HepG2 (cell line): ENCODE data around the gene IL1A. TPM values are rescaled to one million over a fixed set of nuclear protein-coding genes. Genes with fewer than 3 reads are reported as not detected.
A peak's percentile ranks its signal among the peaks of the same experiment; 100 is the strongest.

Source experiments
- ADNP ChIP-seq: sonication (generic); formaldehyde crosslinking; IDR thresholded peaks from 2 replicates; pipeline ENCODE4 v1.4.0; 2020; ENCODE audit warnings: missing genetic modification reagents
- EED ChIP-seq: sonication (generic); formaldehyde crosslinking; IDR thresholded peaks from 2 replicates; pipeline ENCODE4 v1.5.0; 2020; ENCODE audit warnings: mild to moderate bottlenecking, missing genetic modification reagents
- ERF ChIP-seq: IDR thresholded peaks from 2 replicates; pipeline ENCODE4 v1.6.1; 2018; ENCODE audit warnings: missing biosample characterization, missing genetic modification reagents
- ETV5 ChIP-seq: IDR thresholded peaks from 2 replicates; pipeline ENCODE4 v1.6.1; 2018; ENCODE audit warnings: missing biosample characterization, missing genetic modification reagents, inconsistent platforms, borderline replicate concordance
- FOXJ3 ChIP-seq: sonication (generic); formaldehyde crosslinking; IDR thresholded peaks from 2 replicates; pipeline ENCODE4 v1.4.0; 2020; ENCODE audit warnings: missing genetic modification reagents, mild to moderate bottlenecking, borderline replicate concordance
- PAF1 ChIP-seq: IDR thresholded peaks from 2 replicates; pipeline ENCODE4 v1.6.1; 2016; ENCODE audit warnings: missing genetic modification reagents, missing compliant biosample characterization
- RNF2 ChIP-seq: fragments of 450-650 bp; conservative IDR thresholded peaks from 2 replicates; pipeline ENCODE4 v1.6.1; 2016; ENCODE audit warnings: low read depth
- SOX13 ChIP-seq, 3 experiments: fragments of 450-650 bp in 1 of 3; sonication (generic) in 1 of 3; formaldehyde crosslinking in 1 of 3; IDR thresholded peaks in 2 of 3; conservative IDR thresholded peaks in 1 of 3; 2 replicates each; pipeline versions ENCODE4 v1.5.0 to v1.6.1; 2016 to 2020; ENCODE audit warnings: antibody characterized with exemption in 1 of 3, mild to moderate bottlenecking in 1 of 3, missing compliant biosample characterization in 1 of 3, missing genetic modification reagents in 1 of 3, moderate library complexity in 1 of 3
- SOX5 ChIP-seq: IDR thresholded peaks from 2 replicates; pipeline ENCODE4 v1.6.1; 2016; ENCODE audit warnings: borderline replicate concordance
- SP140L ChIP-seq: sonication (generic); formaldehyde crosslinking; IDR thresholded peaks from 2 replicates; pipeline ENCODE4 v1.4.0; 2020; ENCODE audit warnings: missing genetic modification reagents, borderline replicate concordance
- TSC22D2 ChIP-seq: sonication (generic); formaldehyde crosslinking; IDR thresholded peaks from 2 replicates; pipeline ENCODE4 v1.5.1; 2020; ENCODE audit warnings: missing genetic modification reagents, mild to moderate bottlenecking, borderline replicate concordance
- ZNF441 ChIP-seq: sonication (generic); formaldehyde crosslinking; IDR thresholded peaks from 2 replicates; pipeline ENCODE4 v1.7.0; 2021; ENCODE audit warnings: missing genetic modification reagents, borderline replicate concordance
- ZNF558 ChIP-seq: sonication (generic); formaldehyde crosslinking; IDR thresholded peaks from 2 replicates; pipeline ENCODE4 v1.9.0; 2022; ENCODE audit warnings: mild to moderate bottlenecking, missing genetic modification reagents, borderline replicate concordance
- ZNF7 ChIP-seq: IDR thresholded peaks from 2 replicates; pipeline ENCODE4 v1.6.1; 2016; ENCODE audit warnings: missing biosample characterization, missing genetic modification reagents
- ZNF761 ChIP-seq: sonication (generic); formaldehyde crosslinking; conservative IDR thresholded peaks from 2 replicates; pipeline ENCODE4 v1.4.0; 2020; ENCODE audit warnings: mild to moderate bottlenecking, missing genetic modification reagents
- ZNF766 ChIP-seq: sonication (generic); formaldehyde crosslinking; IDR thresholded peaks from 2 replicates; pipeline ENCODE4 v1.5.0; 2020; ENCODE audit warnings: missing genetic modification reagents, borderline replicate concordance
- polyA plus RNA-seq, 8 experiments: library from polyadenylated mRNA; depleted of rRNA in 3 of 8; stranded (reverse) in 7 of 8; unstranded in 1 of 8; fragments of >200 nt; fragmentation: Illumina TruSeq in 4 of 8; extraction: Trizol in 4 of 8; gene quantifications; 2 replicates each; pipeline versions ENCODE4 v1.2.1 to v1.2.3, GENCODE V29; 2011 to 2016; ENCODE audit warnings: low read depth in 4 of 8, missing spikeins in 1 of 8, mixed read lengths in 1 of 8; ENCODE audit not compliant: insufficient read depth in 1 of 8
- total RNA-seq, 5 experiments: library from RNA; depleted of rRNA; stranded (reverse); fragments of >200 nt; fragmentation: Illumina TruSeq; extraction: Trizol; gene quantifications; 2 replicates each; pipeline ENCODE4 v1.2.3, GENCODE V29; 2016; ENCODE audit warnings: low read depth in 1 of 5
- TF ChIP-seq, protein P1 (sequence below): sonication (generic); formaldehyde crosslinking; conservative IDR thresholded peaks from 2 replicates; pipeline ENCODE4 v1.4.0; 2020; ENCODE audit warnings: missing genetic modification reagents
- TF ChIP-seq, protein P2 (sequence below): sonication (generic); formaldehyde crosslinking; IDR thresholded peaks from 2 replicates; pipeline ENCODE4 v1.4.0; 2020; ENCODE audit warnings: missing genetic modification reagents, borderline replicate concordance
- TF ChIP-seq, protein P3 (sequence below): sonication (generic); formaldehyde crosslinking; conservative IDR thresholded peaks from 2 replicates; pipeline ENCODE4 v1.8.1; 2023; ENCODE audit warnings: missing genetic modification reagents
- TF ChIP-seq, protein P4 (sequence below): IDR thresholded peaks from 2 replicates; pipeline ENCODE4 v1.6.1; 2016; ENCODE audit warnings: low read depth, borderline replicate concordance

The IL1A gene
- total and polyA plus RNA-seq, 2 of the 13 experiments (the other 11 are each of a cell fraction or from before 2014, with no cell fraction given): not detected

DNA sequence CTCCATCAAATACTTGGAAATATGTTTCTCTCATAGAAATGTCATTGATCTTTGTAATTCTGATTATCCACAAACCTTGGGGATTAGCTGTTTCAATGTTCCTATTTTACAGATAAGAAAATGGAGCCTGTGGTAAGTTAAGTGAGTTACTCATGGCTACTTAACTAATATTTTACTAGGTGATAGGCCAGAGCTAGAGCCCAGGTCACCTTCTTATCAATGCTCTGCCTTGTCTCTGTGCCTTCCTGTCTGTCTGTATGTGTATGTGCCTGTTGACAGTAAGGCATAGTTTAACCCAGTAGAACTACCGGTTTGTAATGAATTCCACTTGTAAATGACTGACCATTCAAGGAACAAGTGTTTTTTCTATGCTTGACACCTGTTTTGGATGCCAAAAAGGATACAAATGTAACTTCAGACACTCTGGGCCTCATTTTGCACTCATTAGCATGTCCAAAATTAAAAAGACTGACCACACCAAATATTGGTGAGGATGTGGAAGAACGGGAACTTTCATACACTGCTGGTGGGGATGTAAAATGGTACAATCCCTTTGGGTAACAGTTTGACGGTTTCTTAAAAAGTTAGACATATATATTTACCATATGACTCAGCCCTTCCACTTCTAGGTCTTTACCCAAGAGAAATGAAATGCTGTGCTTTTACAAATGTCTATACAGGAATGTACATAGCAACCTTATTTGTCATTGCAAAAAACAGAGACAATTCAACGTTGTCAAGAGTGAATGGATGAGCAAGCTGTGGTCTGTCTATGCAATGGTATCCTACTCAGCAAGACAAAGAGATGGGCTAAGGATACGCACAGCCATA is 19.6 kb upstream of the IL1A start (continued):
- TF ChIP-seq, protein P1, sequence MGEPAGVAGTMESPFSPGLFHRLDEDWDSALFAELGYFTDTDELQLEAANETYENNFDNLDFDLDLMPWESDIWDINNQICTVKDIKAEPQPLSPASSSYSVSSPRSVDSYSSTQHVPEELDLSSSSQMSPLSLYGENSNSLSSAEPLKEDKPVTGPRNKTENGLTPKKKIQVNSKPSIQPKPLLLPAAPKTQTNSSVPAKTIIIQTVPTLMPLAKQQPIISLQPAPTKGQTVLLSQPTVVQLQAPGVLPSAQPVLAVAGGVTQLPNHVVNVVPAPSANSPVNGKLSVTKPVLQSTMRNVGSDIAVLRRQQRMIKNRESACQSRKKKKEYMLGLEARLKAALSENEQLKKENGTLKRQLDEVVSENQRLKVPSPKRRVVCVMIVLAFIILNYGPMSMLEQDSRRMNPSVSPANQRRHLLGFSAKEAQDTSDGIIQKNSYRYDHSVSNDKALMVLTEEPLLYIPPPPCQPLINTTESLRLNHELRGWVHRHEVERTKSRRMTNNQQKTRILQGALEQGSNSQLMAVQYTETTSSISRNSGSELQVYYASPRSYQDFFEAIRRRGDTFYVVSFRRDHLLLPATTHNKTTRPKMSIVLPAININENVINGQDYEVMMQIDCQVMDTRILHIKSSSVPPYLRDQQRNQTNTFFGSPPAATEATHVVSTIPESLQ (CRISPR knock-in tag): no peak
- TF ChIP-seq, protein P2, sequence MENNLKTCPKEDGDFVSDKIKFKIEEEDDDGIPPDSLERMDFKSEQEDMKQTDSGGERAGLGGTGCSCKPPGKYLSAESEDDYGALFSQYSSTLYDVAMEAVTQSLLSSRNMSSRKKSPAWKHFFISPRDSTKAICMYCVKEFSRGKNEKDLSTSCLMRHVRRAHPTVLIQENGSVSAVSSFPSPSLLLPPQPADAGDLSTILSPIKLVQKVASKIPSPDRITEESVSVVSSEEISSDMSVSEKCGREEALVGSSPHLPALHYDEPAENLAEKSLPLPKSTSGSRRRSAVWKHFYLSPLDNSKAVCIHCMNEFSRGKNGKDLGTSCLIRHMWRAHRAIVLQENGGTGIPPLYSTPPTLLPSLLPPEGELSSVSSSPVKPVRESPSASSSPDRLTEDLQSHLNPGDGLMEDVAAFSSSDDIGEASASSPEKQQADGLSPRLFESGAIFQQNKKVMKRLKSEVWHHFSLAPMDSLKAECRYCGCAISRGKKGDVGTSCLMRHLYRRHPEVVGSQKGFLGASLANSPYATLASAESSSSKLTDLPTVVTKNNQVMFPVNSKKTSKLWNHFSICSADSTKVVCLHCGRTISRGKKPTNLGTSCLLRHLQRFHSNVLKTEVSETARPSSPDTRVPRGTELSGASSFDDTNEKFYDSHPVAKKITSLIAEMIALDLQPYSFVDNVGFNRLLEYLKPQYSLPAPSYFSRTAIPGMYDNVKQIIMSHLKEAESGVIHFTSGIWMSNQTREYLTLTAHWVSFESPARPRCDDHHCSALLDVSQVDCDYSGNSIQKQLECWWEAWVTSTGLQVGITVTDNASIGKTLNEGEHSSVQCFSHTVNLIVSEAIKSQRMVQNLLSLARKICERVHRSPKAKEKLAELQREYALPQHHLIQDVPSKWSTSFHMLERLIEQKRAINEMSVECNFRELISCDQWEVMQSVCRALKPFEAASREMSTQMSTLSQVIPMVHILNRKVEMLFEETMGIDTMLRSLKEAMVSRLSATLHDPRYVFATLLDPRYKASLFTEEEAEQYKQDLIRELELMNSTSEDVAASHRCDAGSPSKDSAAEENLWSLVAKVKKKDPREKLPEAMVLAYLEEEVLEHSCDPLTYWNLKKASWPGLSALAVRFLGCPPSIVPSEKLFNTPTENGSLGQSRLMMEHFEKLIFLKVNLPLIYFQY: no peak
- TF ChIP-seq SP140L (CRISPR knock-in tag) (no peak), PAF1 (CRISPR knock-in tag) (no peak), RNF2 (no peak), ERF (no peak), SOX13 (IDR thresholded peaks at IDR 0.05) (no peak), SOX13 (CRISPR knock-in tag; conservative IDR thresholded peaks at IDR 0.05 in 1 of 2, IDR thresholded peaks at IDR 0.05 in 1 of 2) (peak in 1 of 2 experiments; percentile 65; a peak in 1 of 4 replicates), ADNP (CRISPR knock-in tag) (no peak; the same call in 1 of the 2 replicates), ZNF766 (CRISPR knock-in tag) (no peak), ZNF761 (CRISPR knock-in tag) (0 out of 2 replicates have a peak, but pooled peaks have one; percentile 48), ZNF558 (no peak), ZNF7 (CRISPR knock-in tag) (peak; percentile 48; the same call in 1 of the 2 replicates), ZNF441 (peak; percentile 27; the same call in 1 of the 2 replicates), ETV5 (CRISPR knock-in tag) (peak; percentile 92), FOXJ3 (CRISPR knock-in tag) (no peak), TSC22D2 (CRISPR knock-in tag) (no peak), SOX5 (0 out of 2 replicates have a peak, but pooled peaks have one; percentile 5), EED (CRISPR knock-in tag) (no peak)
- TF ChIP-seq, protein P3, sequence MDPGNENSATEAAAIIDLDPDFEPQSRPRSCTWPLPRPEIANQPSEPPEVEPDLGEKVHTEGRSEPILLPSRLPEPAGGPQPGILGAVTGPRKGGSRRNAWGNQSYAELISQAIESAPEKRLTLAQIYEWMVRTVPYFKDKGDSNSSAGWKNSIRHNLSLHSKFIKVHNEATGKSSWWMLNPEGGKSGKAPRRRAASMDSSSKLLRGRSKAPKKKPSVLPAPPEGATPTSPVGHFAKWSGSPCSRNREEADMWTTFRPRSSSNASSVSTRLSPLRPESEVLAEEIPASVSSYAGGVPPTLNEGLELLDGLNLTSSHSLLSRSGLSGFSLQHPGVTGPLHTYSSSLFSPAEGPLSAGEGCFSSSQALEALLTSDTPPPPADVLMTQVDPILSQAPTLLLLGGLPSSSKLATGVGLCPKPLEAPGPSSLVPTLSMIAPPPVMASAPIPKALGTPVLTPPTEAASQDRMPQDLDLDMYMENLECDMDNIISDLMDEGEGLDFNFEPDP (CRISPR knock-in tag): no peak
- TF ChIP-seq, protein P4, sequence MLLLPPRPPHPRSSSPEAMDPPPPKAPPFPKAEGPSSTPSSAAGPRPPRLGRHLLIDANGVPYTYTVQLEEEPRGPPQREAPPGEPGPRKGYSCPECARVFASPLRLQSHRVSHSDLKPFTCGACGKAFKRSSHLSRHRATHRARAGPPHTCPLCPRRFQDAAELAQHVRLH (CRISPR knock-in tag): 0 out of 2 replicates have a peak, but pooled peaks have one; percentile 16
